CD14-positive monocyte (primary cell): ENCODE measurements around the gene SDK1. TPM values are rescaled to one million over a fixed set of nuclear protein-coding genes. Genes with fewer than 3 reads are reported as not detected.

Experiments used
- DNase-seq, 3 donors: peaks; one replicate each; pipeline ENCODE4 v3.0.0-alpha.2; 2011 to 2022
- H2AFZ ChIP-seq: 2 replicates; pipeline ENCODE4 v1.6.0; 2012; ENCODE audit warnings: mild to moderate bottlenecking, low read depth, low read length, inconsistent platforms; ENCODE audit not compliant: insufficient read depth, poor library complexity, severe bottlenecking
- H3K27ac ChIP-seq, 2 donors: 1 replicate in 1 of 2; 2 replicates in 1 of 2; pipeline ENCODE4 v1.5.1; 2012 to 2013; ENCODE audit warnings: low read length in 2 of 2, control low read depth in 1 of 2, inconsistent platforms in 1 of 2, low read depth in 1 of 2, mild to moderate bottlenecking in 1 of 2
- H3K27me3 ChIP-seq, 2 donors: one replicate each; pipeline versions ENCODE4 v1.6.0 to v1.6.1; 2011 to 2013; ENCODE audit warnings: low read length in 2 of 2; ENCODE audit not compliant: control insufficient read depth in 2 of 2, insufficient read depth in 2 of 2
- H3K36me3 ChIP-seq, 2 donors: replicated peaks in 1 of 2; 1 replicate in 1 of 2; 2 replicates in 1 of 2; pipeline versions ENCODE4 v1.5.1 to v1.6.1; 2012 to 2013; ENCODE audit warnings: low read length in 2 of 2, control low read depth in 1 of 2, inconsistent platforms in 1 of 2, mild to moderate bottlenecking in 1 of 2; ENCODE audit not compliant: insufficient read depth in 2 of 2, control insufficient read depth in 1 of 2
- H3K4me1 ChIP-seq, 2 donors: 1 replicate in 1 of 2; 2 replicates in 1 of 2; pipeline versions ENCODE4 v1.5.1 to v1.6.1; 2012 to 2013; ENCODE audit warnings: low read length in 2 of 2, control low read depth in 1 of 2, inconsistent platforms in 1 of 2, mild to moderate bottlenecking in 1 of 2, moderate library complexity in 1 of 2; ENCODE audit not compliant: insufficient read depth in 2 of 2, control insufficient read depth in 1 of 2
- H3K4me2 ChIP-seq: replicated peaks from 2 replicates; pipeline ENCODE3; 2012; ENCODE audit warnings: low read length, moderate library complexity, mild to moderate bottlenecking; ENCODE audit not compliant: poor library complexity, severe bottlenecking; ENCODE audit errors: extremely low read depth
- H3K4me3 ChIP-seq, 3 experiments: fragments of 200-600 bp in 1 of 3; sonication (generic) in 1 of 3; replicated peaks in 1 of 3; 1 replicate in 2 of 3; 2 replicates in 1 of 3; pipeline ENCODE4 v1.5.1; 2011 to 2013; ENCODE audit warnings: low read length in 3 of 3, mild to moderate bottlenecking in 3 of 3, control low read depth in 2 of 3, low read depth in 2 of 3, inconsistent platforms in 1 of 3, moderate library complexity in 1 of 3
- H3K79me2 ChIP-seq: 2 replicates; pipeline ENCODE4 v1.6.0; 2012; ENCODE audit warnings: mild to moderate bottlenecking, control low read depth, inconsistent platforms, low read length, moderate library complexity; ENCODE audit not compliant: insufficient read depth
- H3K9ac ChIP-seq: 2 replicates; pipeline ENCODE4 v1.6.0; 2017; ENCODE audit warnings: low read length, mild to moderate bottlenecking; ENCODE audit not compliant: insufficient read depth, poor library complexity, severe bottlenecking
- H3K9me3 ChIP-seq, 2 donors: replicated peaks in 1 of 2; 1 replicate in 1 of 2; 2 replicates in 1 of 2; pipeline versions ENCODE4 v1.5.1 to v1.6.1; 2012 to 2013; ENCODE audit warnings: low read length in 2 of 2, control low read depth in 1 of 2; ENCODE audit not compliant: control insufficient read depth in 1 of 2, insufficient read depth in 1 of 2
- H4K20me1 ChIP-seq: 2 replicates; pipeline ENCODE4 v1.6.0; 2012; ENCODE audit warnings: mild to moderate bottlenecking, low read length, control low read depth, moderate library complexity; ENCODE audit not compliant: insufficient read depth
- H3K27ac Mint-ChIP-seq, 7 donors: one replicate each; pipeline ENCODE4 v1.8.0; 2020; ENCODE audit warnings: mild to moderate bottlenecking in 7 of 7, mixed read lengths in 7 of 7, moderate library complexity in 6 of 7, inconsistent platforms in 2 of 7
- H3K27me3 Mint-ChIP-seq, 3 donors: one replicate each; pipeline ENCODE4 v1.8.0; 2021 to 2022; ENCODE audit warnings: low read depth in 3 of 3, mild to moderate bottlenecking in 3 of 3, mixed read lengths in 3 of 3, moderate library complexity in 3 of 3, inconsistent platforms in 1 of 3
- H3K36me3 Mint-ChIP-seq, 2 donors: one replicate each; pipeline ENCODE4 v1.8.0; 2020; ENCODE audit warnings: mixed read lengths in 2 of 2, inconsistent platforms in 1 of 2, mild to moderate bottlenecking in 1 of 2
- H3K4me1 Mint-ChIP-seq: one replicate; pipeline ENCODE4 v1.8.0; 2020; ENCODE audit warnings: mild to moderate bottlenecking, mixed read lengths
- H3K4me3 Mint-ChIP-seq, 2 donors: one replicate each; pipeline ENCODE4 v1.8.0; 2020; ENCODE audit warnings: mild to moderate bottlenecking in 2 of 2, mixed read lengths in 2 of 2, moderate library complexity in 1 of 2
- H3K9me3 Mint-ChIP-seq, 7 donors: one replicate each; pipeline ENCODE4 v1.8.0; 2020 to 2022; ENCODE audit warnings: mixed read lengths in 7 of 7, mild to moderate bottlenecking in 6 of 7, moderate library complexity in 6 of 7, inconsistent platforms in 2 of 7
- CTCF ChIP-seq: fragments of 200-600 bp; IDR thresholded peaks from one replicate; pipeline ENCODE4 v1.8.0; 2022; ENCODE audit warnings: antibody characterized with exemption, mild to moderate bottlenecking
- WGBS: methylation state at CpG from one replicate; pipeline ENCODE4 v1.1.5; 2013; ENCODE audit warnings: missing lambda C conversion rate; ENCODE audit not compliant: insufficient coverage; 5-methylcytosine and 5-hydroxymethylcytosine counted together
- intact Hi-C, 2 donors: fragments of 100-400 bp; cut with micrococcal nuclease; formaldehyde crosslinking; loops; one replicate each; pipeline versions ENCODE4 v1.15.0 to v1.15.1; 2023
- polyA plus RNA-seq, 3 donors: library from polyadenylated mRNA; depleted of rRNA in 1 of 3; unstranded in 2 of 3; stranded (reverse) in 1 of 3; fragments of 300-500 nt in 2 of 3; fragments of >200 nt in 1 of 3; fragmentation: Illumina TruSeq in 2 of 3; gene quantifications; 1 replicate in 2 of 3; 2 replicates in 1 of 3; pipeline ENCODE4 v1.2.3, GENCODE V29; 2012 to 2021

Gene SDK1
- polyA plus RNA-seq, 3 donors: 0.01 TPM; not detected in 2

- 72% methylated on average over 8 of the region's 10 CpGs for WGBS
- Histone ChIP-seq H3K4me1 (peaks cover 0 to 7% of the 10 kb centered on the region in 2 donors), H2AFZ (no peak overlapping the region), H3K4me2 (no peak overlapping the region), H3K9ac (no peak overlapping the region), H3K4me3 (no peak overlapping the region), H3K9me3 (no peaks in the 10 kb centered on the region), H3K79me2 (no peaks in the 10 kb centered on the region), H3K27me3 (no peaks in the 10 kb centered on the region), H4K20me1 (no peaks in the 10 kb centered on the region), H3K36me3 (no peaks in the 10 kb centered on the region), H3K27ac (no peak overlapping the region)
- Mint-ChIP-seq H3K27ac (no peak overlapping the region), H3K4me1 (peaks cover 4% of the 10 kb centered on the region), H3K27me3 (peaks cover 3 to 4% (median 3%) of the 10 kb centered on the region in 3 donors), H3K9me3 (peaks cover 0 to 4% (median 0%) of the 10 kb centered on the region in 7 donors), H3K36me3 (no peaks in the 10 kb centered on the region), H3K4me3 (no peak overlapping the region)
- TF ChIP-seq CTCF: no peak
- intact Hi-C loops: no loop called here
- peak in 1 of 3 donors; percentile 34 for DNase-seq
Observed at GRCh38 chr7:3922175-3922635, 621.2 kb downstream of the SDK1 start.

GRCh38 chr7:3923307-3923918, 622.4 kb downstream of the SDK1 start:
- no peak for TF ChIP-seq CTCF
- Mint-ChIP-seq H3K36me3 (no peaks in the 10 kb centered on the region), H3K4me1 (no peaks in the 10 kb centered on the region), H3K9me3 (peaks cover 0 to 3% (median 0%) of the 10 kb centered on the region in 7 donors), H3K27me3 (peaks cover 3 to 4% (median 3%) of the 10 kb centered on the region in 3 donors), H3K27ac (no peak overlapping the region), H3K4me3 (no peak overlapping the region)
- intact Hi-C loops: no loop called here
- H3K4me2 ChIP-seq: no peak overlapping the region
- H3K79me2 ChIP-seq: no peaks in the 10 kb centered on the region
- no peaks in the 10 kb centered on the region for H3K4me1 ChIP-seq
- H3K4me3 ChIP-seq: no peak overlapping the region
- no peaks in the 10 kb centered on the region for H4K20me1 ChIP-seq
- H3K9ac ChIP-seq: no peak overlapping the region
- H3K27ac ChIP-seq: no peak overlapping the region
- no peaks in the 10 kb centered on the region for H3K9me3 ChIP-seq
- no peak for DNase-seq
- H2AFZ ChIP-seq: no peak overlapping the region
- no peaks in the 10 kb centered on the region for H3K27me3 ChIP-seq
- H3K36me3 ChIP-seq: no peaks in the 10 kb centered on the region
- 87% methylated on average over 7 of the region's 10 CpGs for WGBS
